ENCODE data around the gene LOXL3.

DNA sequence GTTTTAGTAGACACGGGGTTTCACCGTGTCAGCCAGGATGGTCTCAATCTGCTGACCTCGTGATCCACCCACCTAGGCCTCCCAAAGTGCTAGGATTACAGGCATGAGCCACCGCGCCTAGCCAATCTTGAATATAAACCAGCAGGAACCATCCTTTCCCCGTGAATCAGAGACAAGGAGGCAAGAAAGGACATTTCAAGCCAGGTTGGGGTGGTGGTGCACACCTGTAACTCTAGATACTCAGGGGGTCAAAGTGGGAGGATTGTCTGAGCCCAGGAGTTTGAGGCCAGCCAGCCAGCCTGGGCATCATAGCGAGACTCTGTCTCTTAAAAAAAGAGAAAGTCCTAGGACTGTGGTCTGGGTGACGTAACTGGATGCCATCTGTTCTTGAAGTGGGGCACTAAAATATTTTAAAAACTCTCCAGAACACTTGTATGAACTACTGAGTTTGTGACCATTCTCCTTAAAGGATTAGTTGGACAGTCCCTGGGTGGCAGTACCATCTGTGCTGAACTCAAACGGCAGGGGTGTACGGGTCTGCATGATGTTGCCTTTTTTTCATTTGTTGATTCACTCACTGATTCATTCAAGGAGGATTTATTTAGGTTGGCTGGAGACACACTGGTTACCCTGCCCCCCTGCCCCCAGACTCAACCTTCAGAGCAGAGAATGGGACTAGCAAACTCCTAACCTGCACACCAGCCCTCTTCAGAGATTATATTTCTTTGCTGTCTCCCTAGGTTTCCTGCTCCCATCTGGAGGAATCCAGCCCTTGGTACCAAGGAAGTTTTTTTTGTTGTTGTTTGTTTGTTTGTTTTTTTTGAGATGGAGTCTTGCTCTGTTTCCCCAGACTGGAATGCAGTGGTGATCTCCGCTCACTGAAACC, 42.4 kb downstream of the LOXL3 start:
- TF ChIP-seq, protein P1, sequence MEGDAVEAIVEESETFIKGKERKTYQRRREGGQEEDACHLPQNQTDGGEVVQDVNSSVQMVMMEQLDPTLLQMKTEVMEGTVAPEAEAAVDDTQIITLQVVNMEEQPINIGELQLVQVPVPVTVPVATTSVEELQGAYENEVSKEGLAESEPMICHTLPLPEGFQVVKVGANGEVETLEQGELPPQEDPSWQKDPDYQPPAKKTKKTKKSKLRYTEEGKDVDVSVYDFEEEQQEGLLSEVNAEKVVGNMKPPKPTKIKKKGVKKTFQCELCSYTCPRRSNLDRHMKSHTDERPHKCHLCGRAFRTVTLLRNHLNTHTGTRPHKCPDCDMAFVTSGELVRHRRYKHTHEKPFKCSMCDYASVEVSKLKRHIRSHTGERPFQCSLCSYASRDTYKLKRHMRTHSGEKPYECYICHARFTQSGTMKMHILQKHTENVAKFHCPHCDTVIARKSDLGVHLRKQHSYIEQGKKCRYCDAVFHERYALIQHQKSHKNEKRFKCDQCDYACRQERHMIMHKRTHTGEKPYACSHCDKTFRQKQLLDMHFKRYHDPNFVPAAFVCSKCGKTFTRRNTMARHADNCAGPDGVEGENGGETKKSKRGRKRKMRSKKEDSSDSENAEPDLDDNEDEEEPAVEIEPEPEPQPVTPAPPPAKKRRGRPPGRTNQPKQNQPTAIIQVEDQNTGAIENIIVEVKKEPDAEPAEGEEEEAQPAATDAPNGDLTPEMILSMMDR (conservative IDR thresholded peaks at IDR 0.05; ENCODE audit: low read length): no peak
- no peak for TF ChIP-seq EZH2phosphoT487 (IDR thresholded peaks at IDR 0.05; ENCODE audit: borderline replicate concordance, low read depth, low read length)
